OCI-M1 (cell line): Measurements from ENCODE around the gene MED27.

Source experiments
- DNase-seq: peaks from one replicate; lab custom pipeline; 2025; lab: John Stamatoyannopoulos, UW

MED27 gene

DNA sequence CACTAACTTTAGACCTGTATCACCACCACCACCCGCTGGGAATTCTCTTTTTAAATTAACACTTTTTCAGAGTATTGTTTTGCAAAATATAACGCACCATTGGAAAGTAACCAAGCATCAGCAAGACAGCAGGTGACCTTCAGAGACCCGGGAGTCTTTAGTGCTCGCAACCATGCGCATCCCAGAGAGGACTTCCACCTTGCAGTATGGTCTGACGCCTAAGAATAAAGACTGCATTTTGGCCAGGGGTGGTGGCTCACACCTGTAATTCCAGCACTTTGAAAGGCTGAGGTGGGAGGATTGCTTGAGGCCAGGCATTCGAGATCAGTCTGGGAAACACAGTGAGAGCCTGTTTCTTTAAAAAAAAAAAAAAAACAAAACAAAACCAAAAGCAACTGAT lies 113.8 kb downstream of the MED27 start:
- DNase-seq = no peak

DNA sequence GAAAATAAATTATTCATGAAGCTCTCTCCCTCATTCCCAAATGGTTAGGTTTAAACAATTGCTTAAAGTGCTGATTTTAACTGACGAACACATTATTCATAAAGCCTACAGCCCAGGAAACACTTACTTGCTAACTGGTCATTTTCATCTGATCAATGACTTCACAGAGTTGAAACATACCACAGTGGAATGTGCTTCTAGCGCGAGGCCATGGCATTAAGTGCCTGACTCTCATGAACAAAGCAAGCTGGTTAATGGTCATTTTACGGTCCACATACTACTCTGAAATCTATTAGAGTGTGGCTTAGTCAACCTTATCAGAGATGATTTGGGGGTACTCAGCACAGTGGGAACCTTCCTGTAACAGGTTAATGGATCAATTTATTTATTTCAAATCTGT lies 114.6 kb downstream of the MED27 start:
- no peak for DNase-seq

DNA sequence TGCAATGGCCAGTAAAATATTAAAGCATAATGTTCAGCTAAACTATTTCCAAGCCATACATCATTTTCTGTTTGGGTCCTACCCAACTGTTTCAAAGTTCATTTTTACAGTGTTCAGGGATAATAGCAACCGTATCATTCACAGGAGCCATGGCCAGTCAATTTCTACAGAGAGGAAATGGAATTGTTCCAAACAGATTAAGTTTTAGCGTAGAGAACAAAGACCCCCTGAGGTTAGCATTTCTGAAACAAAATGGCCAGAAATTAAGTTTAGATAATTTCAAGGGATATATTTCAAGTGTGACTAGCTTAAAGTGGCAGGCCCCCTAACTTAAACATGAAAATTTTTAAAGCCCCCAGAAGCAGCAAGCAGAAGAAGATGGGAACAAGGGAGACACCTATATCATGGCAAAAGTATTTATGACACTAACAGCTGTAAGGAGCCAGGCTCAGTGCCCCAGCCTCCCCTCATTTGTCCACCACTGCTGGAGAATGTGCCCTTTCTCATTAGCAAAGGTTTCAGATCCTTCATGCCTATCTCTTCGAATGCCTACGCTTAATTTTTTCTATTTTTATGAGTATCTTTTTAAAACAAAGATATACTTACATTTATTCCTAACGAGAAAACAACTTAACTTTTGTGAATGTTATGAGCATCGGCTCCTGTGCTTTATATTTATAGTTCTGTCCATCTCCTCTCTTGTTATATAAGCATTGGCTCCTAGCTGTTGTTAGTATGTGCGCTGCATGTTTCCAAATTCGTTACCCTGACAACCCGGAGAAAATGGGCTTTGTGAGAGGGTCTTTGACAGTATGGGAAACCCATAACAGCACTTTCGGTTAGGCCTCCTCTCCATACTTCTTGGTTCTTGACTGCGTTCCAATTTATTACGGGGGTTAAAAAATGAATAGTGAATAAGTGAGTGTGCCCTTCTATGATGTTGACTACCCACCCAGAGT lies 116.3 kb downstream of the MED27 start:
- DNase-seq = no peak

DNA sequence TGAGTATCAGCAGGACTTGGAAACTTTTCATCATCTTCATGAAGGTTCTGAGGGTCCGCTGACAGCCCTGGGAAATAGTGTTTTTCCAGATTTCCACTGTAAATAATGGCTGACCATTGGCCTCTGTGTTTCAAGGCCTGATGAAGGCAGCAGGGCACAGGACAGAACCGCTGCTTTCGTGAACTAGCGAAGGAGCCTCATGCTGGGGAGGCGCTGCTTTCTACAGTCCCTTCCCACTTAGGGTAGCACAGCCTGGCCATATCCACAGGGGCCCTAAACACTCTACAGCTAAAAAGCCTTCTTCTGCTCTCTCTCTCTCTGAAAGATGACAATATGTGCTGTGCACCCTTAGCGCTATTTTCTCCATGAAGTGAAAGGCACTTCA lies 118.2 kb downstream of the MED27 start:
- DNase-seq = no peak

DNA sequence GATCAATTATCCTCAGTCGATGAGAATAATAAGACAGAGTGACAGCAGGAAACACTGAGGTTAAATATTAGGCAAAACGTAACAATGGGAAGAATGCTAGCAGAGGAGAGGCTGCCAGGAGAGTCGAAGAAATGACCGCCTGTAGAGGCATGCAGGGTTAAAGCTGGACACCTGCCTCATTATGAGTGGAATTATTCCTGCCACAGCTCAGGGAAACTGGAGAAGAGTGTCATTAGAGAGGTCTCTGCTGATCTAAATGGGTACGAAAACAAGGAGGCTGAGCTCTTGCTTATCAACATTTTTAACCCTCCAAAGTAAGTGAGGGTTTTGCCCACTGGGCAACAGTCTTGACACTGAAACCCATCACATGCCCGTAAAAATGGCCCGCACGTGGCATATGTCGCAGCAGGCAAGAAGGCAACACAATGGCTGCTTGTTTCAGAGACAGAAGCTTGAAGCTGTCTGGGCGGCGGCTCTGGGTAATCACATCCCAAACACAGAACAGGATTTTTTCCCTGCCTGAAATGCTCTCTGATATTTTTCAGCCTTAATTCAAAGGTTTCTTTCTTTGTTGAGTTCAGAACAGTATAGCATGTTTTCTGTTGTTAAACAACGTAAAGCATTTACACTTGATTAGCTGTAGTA lies 118.7 kb downstream of the MED27 start:
- no peak for DNase-seq

DNA sequence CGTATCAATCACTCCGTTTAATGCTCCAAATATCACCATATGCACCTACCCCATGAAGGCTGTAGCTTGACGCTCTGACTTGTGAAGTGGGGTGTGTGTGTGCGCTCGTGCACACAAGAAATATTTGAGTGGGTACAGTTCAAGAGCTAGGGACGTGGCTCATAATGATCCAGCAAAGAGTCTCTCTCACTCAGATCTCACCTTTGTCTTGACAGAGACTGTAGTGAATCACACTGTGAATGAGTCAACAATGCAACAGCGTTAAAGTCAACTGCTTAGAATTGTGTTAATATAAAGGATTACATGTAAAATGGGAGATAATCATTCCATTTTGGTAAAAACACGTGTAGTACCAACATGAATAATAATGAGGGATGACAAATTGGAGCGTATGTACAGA lies 119.4 kb downstream of the MED27 start:
- no peak for DNase-seq

DNA sequence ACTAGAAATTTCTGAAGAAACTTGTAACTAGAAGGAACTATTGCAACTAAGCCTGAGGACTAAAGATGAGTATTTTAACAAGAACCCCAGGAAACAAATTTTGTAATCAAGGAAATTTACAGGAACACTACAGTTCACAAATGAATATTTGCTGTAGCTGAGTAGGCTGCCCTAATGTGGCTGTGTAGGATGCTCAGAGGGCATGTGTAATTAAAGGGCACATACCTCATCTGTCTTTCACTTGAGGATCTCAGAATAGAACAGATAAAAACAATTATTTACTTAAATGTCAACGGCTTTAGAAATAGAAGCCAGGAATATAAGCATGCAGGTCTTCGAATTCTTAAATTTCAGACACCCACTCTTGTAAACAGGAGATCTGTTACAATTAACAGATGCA lies 119.8 kb downstream of the MED27 start:
- no peak for DNase-seq

DNA sequence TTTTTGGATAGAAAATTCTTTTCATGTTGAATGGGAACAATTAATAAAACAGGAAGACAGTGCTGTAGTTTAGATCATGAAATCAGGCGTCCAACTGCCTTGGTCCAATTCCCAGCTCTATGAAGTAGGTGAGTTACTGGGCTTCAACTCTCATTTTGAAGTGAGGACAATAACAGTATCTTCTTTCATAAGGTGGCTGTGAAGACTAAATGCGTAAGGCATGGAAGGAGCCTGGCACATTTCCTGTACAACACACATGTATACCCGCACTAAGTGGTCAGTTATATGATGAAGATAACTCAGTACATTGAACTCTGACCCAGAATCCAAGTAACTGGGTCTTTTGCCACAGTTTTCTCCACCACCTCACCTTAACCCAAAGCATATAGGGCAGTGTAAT lies 120.6 kb downstream of the MED27 start:
- DNase-seq = no peak

DNA sequence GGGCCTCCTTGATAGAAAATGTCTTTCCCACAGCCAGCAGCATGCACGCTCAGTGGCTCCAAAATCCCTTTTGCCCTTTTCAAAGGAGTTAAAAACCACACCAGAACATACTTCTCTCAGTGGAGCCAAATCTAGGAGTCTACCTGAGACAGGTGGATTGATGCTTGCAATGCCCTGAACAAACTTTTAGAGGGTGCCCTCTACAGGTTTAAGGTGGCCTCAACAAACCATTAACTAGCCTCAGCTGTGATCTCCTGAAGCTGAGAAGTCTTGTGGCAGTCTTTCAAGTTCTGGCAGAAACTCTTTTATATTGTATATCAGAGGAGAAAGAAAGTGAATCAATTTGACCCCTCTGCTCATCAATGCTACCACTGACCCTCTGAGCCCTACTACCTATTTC lies 125.4 kb downstream of the MED27 start:
- DNase-seq = peak; percentile 1

DNA sequence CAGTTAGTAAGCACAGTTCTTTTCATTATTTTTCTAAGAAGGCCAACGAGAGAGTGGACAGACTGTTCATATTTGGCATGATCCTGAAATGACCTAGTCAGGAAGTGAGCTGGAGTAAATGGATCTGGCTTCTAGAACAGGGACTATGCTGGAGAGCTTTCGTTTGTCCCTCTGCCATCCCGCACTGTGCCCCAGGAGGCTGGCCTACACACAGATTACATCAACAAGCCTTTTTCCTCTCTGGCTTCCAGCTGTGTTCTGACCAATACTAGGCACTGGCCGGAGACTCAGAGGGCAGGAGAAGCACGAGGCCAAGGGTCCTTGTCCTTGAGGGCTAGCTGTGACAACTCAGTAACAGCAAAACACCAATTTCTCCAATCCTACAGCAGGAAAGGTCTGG lies 127.8 kb downstream of the MED27 start:
- DNase-seq = no peak

DNA sequence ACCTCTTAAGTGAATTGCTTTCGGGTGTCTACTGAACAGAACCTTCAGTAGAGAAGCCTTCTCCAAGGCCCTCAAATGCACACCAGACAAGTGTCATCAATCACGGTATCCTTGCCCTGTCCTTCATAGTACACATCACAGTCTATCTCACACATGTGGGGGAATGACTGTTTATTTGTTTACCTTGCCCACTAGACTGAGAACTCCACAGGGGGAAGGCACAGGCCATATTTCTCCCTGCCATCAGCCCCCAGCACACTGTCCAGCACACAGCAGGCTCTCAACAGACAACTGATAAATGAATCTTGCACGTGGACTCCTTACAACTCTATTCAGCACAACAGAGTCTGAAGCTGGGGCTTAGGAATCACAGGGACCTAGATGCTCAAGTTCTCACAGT lies 128.5 kb downstream of the MED27 start:
- no peak for DNase-seq

DNA sequence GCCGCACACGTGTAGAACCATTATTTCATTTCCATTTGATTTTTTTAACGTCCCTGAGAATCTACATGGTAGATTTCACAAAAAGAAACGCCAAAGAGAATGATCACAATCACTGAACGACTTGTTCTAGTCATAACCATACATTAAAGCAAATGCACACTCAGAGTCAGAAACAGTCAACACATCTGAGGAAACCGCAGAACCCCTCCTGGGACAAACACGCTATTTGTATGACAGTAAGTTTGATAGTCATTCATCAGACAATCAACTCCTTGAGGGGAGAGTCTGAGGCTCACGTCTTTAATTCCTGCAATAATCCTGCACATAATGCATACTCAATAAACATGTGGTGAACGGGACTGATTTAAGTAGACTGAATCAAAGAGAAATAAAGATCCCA lies 129.2 kb downstream of the MED27 start:
- no peak for DNase-seq

DNA sequence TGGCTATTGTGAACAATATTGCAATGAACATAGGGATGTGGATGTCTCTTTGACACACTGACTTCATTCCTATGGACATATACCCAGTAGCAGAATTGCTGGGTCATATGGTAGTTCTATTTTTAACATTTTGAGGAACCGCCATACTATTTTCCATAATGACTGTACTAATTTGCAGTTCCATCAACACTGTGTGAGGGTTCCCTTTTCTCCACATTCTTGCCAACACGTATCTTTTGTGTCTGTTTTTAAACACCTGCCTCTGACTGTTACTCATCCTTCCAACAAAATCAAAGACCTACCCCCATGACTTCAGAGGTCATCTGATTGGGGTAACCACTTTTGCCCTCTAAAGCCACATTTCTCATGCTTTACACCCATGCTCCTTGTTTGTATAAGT lies 133.5 kb downstream of the MED27 start:
- no peak for DNase-seq

DNA sequence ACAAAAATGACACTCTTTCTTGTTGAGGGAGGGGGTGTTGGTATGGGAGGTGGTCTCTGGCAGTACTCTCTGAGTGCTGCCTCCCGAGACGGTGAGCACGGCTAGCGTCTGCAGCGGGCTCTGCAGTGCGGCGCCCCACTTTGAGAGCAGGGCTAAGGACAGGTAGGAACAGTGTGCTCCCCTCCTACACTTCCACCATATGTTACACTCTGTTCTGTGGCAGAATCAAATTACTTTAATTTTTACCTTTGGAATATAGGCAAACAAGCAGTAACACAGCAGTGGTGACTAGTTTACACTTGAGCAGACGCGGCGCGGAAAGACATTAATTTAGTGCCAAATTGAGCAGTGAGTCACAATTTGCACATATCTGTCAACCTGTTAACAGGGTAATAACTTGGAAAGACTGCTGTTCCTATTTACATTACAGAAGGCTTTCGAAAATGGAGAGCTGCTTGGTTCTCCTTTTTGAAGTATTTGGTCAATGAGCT lies 136.3 kb downstream of the MED27 start:
- DNase-seq = no peak

DNA sequence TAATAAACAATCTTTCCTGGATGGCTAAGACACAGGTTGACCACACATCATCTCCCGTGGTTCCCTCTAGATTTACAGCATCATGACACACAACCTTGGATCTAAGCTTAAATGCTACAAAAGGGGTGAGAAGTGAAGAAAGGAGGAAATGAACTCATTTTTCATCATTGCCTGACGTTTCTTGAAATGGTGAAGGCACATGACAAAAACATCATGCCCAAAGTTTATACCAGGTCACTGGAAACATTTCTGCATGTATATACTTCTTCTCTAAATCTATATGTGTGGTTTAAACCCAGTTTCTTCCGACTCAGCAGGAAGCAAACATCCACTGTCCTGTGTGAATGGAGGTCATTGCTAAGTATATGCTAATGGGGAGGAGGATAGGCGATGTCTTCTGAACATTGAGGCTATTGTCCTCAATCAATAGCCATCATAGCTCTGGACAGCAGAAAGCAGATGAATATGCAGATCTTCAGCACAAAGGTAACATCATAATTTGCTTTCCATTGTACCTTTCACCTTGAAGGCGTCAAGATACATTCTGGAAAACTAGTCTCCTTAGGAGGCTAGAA lies 137.4 kb downstream of the MED27 start:
- no peak for DNase-seq

DNA sequence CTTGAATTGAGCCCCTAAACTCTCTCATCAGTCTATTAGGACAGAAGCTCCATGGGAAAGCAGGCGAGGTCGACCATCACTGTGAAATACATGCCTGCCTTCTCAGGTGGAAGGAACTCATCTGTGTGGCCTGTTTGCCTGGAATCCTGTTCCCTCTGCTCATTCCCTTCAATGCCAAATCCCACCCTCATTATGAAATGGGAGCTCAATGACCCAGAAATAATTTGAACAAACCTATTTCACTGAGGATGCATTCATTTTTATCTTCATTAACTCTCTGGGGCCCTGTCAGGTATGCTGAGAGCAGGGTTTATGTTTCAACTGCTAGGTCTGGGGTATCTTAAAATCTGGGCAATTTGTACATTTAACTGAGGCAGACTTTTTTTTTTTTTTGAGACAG lies 142.2 kb downstream of the MED27 start:
- DNase-seq = no peak

DNA sequence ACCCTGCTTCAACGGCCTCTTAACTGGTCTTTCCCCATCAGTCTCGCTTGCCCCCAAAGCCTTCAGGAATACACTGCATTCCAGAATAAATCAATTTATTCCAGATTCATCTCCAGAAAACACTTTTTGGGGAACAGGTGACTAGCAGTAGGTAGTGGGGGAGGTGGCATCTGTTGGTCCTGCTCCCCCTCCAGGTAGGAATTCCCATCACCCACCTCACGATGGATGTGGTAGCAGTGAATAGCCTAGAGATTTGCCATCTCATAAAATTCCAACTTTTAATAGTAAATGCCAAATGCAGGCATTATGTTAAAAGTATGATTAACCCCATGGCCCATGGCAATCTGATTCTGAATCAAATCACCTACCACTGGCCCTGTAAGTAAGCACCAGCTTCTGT lies 142.7 kb downstream of the MED27 start:
- DNase-seq = no peak

DNA sequence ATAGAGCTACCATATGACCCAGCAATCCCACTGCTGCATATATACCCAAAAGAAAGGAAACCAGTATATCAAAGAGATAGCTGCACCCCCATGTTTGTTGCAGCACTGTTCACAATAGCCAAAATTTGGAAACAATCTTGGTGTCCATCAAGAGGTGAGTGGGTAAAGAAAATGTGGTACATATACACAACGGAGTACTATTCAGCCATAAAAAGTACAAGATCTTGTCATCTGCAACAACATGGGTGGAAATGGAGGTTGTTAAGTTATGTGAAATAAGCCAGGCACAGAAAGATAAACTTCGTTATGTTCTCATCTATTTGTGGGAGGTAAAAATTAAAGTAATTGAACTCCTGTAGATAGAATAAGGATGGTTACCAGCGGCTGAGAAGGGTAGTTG lies 145.0 kb downstream of the MED27 start:
- no peak for DNase-seq

DNA sequence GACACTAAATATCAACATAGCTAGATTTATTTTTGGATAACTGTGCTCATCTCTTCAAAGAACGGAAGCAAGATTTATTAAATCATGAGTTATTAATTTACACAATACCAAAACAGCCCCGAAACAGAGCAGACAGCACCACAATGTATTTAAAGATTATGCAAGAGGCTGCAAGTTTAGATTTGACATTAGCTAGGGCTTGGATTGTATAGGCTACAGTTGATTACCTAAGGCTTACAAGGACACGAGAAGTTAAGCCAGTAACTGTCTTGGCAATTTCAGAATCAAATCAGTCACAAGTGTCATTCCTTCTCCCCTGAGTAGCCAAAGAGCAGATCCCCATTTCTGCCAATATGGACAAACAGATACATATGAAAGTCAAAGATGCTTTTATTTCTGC lies 152.6 kb downstream of the MED27 start:
- no peak for DNase-seq

DNA sequence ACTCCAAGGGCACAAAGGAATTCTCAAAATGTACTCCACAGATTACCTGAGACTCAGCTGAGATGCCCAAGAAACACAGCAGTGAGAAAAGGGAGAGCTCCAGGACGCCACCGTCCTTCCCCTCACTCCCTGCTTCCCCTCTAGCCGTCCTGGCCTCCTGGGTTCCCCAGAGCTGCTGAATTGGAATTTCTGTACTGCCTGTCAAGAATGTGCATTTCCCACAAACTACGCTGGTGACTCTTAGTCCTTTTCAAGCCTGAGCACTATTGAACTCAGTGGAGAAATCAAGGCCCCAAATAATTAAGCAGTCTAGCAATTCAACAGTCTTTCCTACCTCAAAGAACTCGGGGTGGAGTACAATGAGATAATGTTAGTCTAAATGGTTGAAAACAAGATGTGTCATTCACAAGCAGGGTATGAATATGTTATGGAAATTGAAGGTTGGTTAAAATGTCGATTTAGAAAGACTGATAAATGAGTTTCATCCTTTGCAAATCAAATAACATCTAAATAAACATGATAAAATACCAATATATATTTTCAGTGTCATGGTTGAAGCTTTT lies 153.2 kb downstream of the MED27 start:
- DNase-seq = no peak

DNA sequence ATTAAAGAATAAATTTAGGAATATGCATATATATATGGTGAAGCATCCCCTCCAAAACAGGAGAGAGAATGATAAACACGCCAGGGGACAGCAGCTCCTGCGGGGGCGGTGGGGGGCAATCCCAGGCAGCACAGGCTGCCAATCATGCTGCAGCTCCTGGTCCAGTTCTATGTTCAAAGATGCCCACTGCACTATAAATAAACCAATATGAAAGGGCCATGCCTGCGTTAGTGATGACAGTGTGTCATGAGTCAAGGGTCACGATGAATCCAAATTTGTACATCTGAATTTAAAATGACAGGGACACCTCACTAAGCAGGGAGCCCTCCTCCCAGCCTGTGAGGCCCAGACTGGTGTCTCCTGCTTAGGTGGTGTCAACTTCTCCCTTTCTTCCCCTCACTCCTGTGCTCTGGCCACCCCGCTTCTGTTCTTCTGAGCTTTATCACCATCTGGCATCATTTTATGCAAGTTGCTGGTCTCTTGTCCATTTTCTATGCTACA lies 153.9 kb downstream of the MED27 start:
- DNase-seq = no peak

DNA sequence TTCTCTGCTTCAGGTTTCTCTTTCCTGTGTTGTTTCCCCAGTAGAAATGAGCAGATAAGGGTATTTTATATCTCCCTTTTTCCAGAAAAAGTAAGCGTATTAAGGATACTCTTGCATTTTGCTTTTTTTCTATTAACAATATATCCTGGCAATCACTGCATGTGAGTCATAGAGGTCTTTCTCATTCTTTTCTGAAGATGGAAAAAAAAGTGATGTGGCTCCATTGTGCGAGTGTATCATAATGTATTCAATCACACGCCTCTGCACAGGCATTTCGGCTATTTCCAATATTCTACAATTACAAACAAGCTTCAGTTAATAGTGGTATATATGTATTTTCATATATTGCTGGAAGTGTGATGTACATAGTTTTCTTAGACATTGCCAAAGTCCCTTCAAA lies 155.9 kb downstream of the MED27 start:
- no peak for DNase-seq
